H1 (cell line): ENCODE measurements around the gene TMEM202.

Source experiments
- ASH2L ChIP-seq: fragments of 200-600, 300-600 bp; sonication (generic); IDR thresholded peaks from one replicate; pipeline ENCODE4 v1.7.1; 2017; ENCODE audit warnings: low read length
- CEBPB ChIP-seq: IDR thresholded peaks from 2 replicates; pipeline ENCODE4 v1.6.1; 2012; ENCODE audit warnings: low read depth, low read length
- POLR2A ChIP-seq, 2 experiments: IDR thresholded peaks; 1 replicate in 1 of 2; 2 replicates in 1 of 2; pipeline ENCODE4 v1.6.1; 2011; ENCODE audit warnings: low read depth in 2 of 2, low read length in 2 of 2, mild to moderate bottlenecking in 2 of 2; ENCODE audit errors: control extremely low read depth in 1 of 2
- RFX5 ChIP-seq: IDR thresholded peaks from 2 replicates; pipeline ENCODE4 v1.6.1; 2011; ENCODE audit warnings: low read depth, low read length, improper control_type of control experiment, borderline replicate concordance
- SIN3A ChIP-seq, 2 experiments: IDR thresholded peaks in 1 of 2; conservative IDR thresholded peaks in 1 of 2; 2 replicates each; pipeline ENCODE4 v1.6.1; 2011 to 2012; ENCODE audit warnings: low read length in 2 of 2, improper control_type of control experiment in 1 of 2, low read depth in 1 of 2, mild to moderate bottlenecking in 1 of 2
- TAF1 ChIP-seq: IDR thresholded peaks from 2 replicates; pipeline ENCODE4 v1.6.1; 2011; ENCODE audit warnings: mild to moderate bottlenecking, low read depth, low read length
- TBP ChIP-seq: IDR thresholded peaks from 2 replicates; pipeline ENCODE4 v1.6.1; 2011; ENCODE audit warnings: low read depth, low read length, improper control_type of control experiment
- TF ChIP-seq, protein P1 (sequence below), 3 experiments: IDR thresholded peaks; 1 replicate in 2 of 3; 2 replicates in 1 of 3; pipeline versions ENCODE4 v1.5.1 to v1.6.1; 2011; ENCODE audit warnings: low read length in 3 of 3, mild to moderate bottlenecking in 3 of 3, inconsistent platforms in 2 of 3, low read depth in 1 of 3, moderate library complexity in 1 of 3; ENCODE audit not compliant: insufficient read depth in 1 of 3; ENCODE audit errors: control extremely low read depth in 1 of 3

DNA sequence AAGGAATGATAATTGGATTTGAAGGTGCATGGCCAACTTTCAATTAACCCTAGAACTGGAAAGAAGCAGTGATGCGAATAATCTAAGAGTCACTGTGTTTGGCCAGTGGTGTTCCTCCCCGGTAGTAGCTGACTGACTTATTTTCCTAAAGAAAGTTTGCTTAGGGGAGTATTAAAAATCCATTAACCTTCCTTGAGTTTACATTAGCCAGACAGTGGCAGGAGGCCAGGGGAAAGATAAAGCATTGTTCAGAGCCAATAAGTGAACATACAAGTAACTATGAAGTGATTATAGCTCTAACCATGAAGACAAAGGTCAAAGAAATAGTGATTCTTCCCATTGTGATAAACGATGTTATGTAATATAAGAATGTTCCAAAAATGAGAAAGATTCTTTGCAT is 8.9 kb upstream of the TMEM202 start:
- TF ChIP-seq, protein P1, sequence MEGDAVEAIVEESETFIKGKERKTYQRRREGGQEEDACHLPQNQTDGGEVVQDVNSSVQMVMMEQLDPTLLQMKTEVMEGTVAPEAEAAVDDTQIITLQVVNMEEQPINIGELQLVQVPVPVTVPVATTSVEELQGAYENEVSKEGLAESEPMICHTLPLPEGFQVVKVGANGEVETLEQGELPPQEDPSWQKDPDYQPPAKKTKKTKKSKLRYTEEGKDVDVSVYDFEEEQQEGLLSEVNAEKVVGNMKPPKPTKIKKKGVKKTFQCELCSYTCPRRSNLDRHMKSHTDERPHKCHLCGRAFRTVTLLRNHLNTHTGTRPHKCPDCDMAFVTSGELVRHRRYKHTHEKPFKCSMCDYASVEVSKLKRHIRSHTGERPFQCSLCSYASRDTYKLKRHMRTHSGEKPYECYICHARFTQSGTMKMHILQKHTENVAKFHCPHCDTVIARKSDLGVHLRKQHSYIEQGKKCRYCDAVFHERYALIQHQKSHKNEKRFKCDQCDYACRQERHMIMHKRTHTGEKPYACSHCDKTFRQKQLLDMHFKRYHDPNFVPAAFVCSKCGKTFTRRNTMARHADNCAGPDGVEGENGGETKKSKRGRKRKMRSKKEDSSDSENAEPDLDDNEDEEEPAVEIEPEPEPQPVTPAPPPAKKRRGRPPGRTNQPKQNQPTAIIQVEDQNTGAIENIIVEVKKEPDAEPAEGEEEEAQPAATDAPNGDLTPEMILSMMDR (IDR thresholded peaks at IDR 0.05; ENCODE audit: control extremely low read depth in 1 of 3, insufficient read depth in 1 of 3, low read depth in 1 of 3, low read length in 3 of 3), result no peak
- no peak for TF ChIP-seq RFX5
- no peak for TF ChIP-seq CEBPB
- no peak for TF ChIP-seq ASH2L
- no peak for TF ChIP-seq POLR2A (IDR thresholded peaks at IDR 0.05; ENCODE audit: control extremely low read depth in 1 of 2, low read depth in 2 of 2, low read length in 2 of 2)
- no peak for TF ChIP-seq TAF1
- no peak for TF ChIP-seq TBP
- TF ChIP-seq SIN3A (conservative IDR thresholded peaks at IDR 0.05 in 1 of 2, IDR thresholded peaks at IDR 0.05 in 1 of 2; ENCODE audit: low read depth in 1 of 2, low read length in 2 of 2), result no peak
